ENCODE results near the gene PTPRN2. TPM values are rescaled to one million over a fixed set of nuclear protein-coding genes. Genes with fewer than 3 reads are reported as not detected.

Gene PTPRN2
- total and polyA plus RNA-seq, 2 donors from 2014 or later = 4.8 to 6.2 TPM

DNA sequence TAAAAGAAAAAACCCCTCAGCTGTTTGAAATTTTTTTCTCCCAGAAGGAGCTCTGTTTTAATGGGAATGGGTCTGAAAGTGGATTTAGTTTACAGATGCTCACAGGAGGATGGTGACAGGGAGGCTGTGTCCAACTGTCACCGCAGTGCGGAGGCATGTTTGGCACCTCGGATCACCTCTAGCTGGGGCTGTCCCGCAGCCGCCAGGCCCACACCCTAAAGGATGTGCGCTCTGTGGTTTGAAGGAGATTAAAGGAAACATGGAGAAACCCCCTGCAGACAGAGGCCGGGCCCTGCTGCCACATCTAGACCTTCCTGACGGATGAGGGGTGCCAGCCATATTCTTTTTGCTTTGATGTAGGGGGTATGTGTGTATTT lies 1090.3 kb downstream of the PTPRN2 start:
- no peak for FAIRE-seq
- no peak overlapping the region for H3K4me3 ChIP-seq (ENCODE audit: low read length in 3 of 3)

DNA sequence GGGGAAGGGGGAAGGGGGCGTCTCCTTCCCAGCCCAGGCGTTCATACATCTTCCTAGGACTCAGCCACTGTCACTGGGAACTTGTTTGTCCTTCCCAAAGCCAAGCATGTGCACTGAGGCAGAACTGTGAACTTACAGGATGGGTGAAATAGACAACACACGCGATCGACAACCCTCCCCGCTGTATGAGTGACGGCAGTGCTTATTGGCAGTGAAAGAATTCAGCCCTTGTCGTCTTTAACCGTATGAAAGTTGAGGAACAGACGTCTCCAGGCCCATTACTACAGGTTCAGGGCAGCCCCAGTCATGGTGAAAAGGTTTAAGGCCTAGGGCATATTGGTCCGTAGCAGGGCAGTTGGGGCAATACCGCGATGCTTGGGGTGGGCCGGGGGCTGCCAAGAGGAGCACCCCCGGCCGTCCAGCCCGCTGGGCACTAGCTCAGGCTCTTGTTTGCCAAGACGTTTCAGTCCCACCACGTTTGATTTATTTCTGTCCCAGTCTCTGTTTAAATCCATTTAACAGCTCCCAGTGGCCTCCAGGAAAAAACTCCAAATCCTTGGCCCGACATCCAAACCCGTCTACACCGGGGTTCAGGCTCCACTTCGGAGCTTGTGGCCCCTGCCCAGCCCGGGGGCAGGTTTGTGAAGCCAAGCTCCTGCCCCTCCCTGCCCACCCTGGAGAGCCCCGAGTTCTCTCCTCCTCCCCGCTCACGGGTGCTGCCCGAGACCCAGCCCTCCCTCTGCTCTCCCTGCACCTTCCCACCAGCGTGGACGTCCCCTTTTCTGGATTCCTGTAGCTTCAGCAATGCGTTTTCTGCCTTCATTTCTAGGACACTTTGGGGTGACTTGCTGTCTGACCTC lies 1091.0 kb downstream of the PTPRN2 start:
- TF ChIP-seq, protein P1, sequence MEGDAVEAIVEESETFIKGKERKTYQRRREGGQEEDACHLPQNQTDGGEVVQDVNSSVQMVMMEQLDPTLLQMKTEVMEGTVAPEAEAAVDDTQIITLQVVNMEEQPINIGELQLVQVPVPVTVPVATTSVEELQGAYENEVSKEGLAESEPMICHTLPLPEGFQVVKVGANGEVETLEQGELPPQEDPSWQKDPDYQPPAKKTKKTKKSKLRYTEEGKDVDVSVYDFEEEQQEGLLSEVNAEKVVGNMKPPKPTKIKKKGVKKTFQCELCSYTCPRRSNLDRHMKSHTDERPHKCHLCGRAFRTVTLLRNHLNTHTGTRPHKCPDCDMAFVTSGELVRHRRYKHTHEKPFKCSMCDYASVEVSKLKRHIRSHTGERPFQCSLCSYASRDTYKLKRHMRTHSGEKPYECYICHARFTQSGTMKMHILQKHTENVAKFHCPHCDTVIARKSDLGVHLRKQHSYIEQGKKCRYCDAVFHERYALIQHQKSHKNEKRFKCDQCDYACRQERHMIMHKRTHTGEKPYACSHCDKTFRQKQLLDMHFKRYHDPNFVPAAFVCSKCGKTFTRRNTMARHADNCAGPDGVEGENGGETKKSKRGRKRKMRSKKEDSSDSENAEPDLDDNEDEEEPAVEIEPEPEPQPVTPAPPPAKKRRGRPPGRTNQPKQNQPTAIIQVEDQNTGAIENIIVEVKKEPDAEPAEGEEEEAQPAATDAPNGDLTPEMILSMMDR (IDR thresholded peaks at IDR 0.05; ENCODE audit: borderline replicate concordance, extremely low read depth, insufficient read depth) = no peak
- H3K9ac ChIP-seq (ENCODE audit: low read length in 3 of 3) = no peak overlapping the region
- intact Hi-C loops (cut with DNase I) = no loop called here
- H3K27me3 ChIP-seq (ENCODE audit: control insufficient read depth, insufficient read depth, low read length) = no peaks in the 10 kb centered on the region
- no peak for FAIRE-seq
- H3K4me3 ChIP-seq (ENCODE audit: low read length in 3 of 3) = no peak overlapping the region
- no peaks in the 10 kb centered on the region for H3K9me3 ChIP-seq (ENCODE audit: control insufficient read depth in 2 of 3, insufficient read depth in 1 of 3, low read length in 3 of 3)
- H3K27ac ChIP-seq (ENCODE audit: low read depth in 2 of 2, low read length in 2 of 2) = no peak overlapping the region
- no peaks in the 10 kb centered on the region for H3K4me1 ChIP-seq (ENCODE audit: control insufficient read depth in 2 of 3, insufficient read depth in 2 of 3, low read depth in 1 of 3, low read length in 3 of 3)
- no peaks in the 10 kb centered on the region for H3K36me3 ChIP-seq (ENCODE audit: control insufficient read depth in 2 of 3, insufficient read depth in 3 of 3, low read length in 3 of 3)
- peak in 1 of 5 donors; percentile 27 for DNase-seq

More for the DNA sequence above, 1090.3 kb downstream of the PTPRN2 start:
- no peaks in the 10 kb centered on the region for H3K4me1 ChIP-seq (ENCODE audit: control insufficient read depth in 2 of 3, insufficient read depth in 2 of 3, low read depth in 1 of 3, low read length in 3 of 3)
- no peak for DNase-seq
- intact Hi-C loops (cut with DNase I) = no loop called here
- H3K36me3 ChIP-seq (ENCODE audit: control insufficient read depth in 2 of 3, insufficient read depth in 3 of 3, low read length in 3 of 3) = no peaks in the 10 kb centered on the region
- no peaks in the 10 kb centered on the region for H3K27me3 ChIP-seq (ENCODE audit: control insufficient read depth, insufficient read depth, low read length)
- no peaks in the 10 kb centered on the region for H3K9me3 ChIP-seq (ENCODE audit: control insufficient read depth in 2 of 3, insufficient read depth in 1 of 3, low read length in 3 of 3)
- TF ChIP-seq, protein P1 (IDR thresholded peaks at IDR 0.05; ENCODE audit: borderline replicate concordance, extremely low read depth, insufficient read depth) = no peak
- no peak overlapping the region for H3K9ac ChIP-seq (ENCODE audit: low read length in 3 of 3)
- no peak overlapping the region for H3K27ac ChIP-seq (ENCODE audit: low read depth in 2 of 2, low read length in 2 of 2)

DNA sequence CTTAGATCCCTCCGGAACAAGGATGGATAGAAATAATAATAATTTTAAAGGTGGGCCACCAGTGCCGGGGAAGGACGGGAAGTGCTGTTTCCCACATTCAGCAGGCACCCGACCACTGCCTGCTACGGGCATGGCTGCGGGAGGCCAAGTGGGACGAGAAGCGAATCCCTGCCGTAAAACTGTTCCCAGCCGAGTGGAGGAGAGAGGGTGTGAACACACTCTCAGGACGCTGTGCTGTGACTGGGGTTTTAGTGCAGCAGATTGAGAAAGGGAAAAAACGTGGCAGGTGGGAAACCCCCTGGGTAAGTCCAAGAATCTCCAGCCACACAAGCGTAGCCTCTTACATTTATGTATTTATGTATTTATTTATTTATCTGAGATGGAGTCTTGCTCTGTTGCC lies 1092.0 kb downstream of the PTPRN2 start:
- Histone ChIP-seq H3K9me3 (ENCODE audit: control insufficient read depth in 2 of 3, insufficient read depth in 1 of 3, low read length in 3 of 3) (peaks cover 0 to 7% (median 0%) of the 10 kb centered on the region in 3 donors), H3K27me3 (ENCODE audit: control insufficient read depth, insufficient read depth, low read length) (no peaks in the 10 kb centered on the region), H3K9ac (ENCODE audit: low read length in 3 of 3) (no peak overlapping the region), H3K36me3 (ENCODE audit: control insufficient read depth in 2 of 3, insufficient read depth in 3 of 3, low read length in 3 of 3) (no peaks in the 10 kb centered on the region), H3K27ac (ENCODE audit: low read depth in 2 of 2, low read length in 2 of 2) (no peak overlapping the region), H3K4me3 (ENCODE audit: low read length in 3 of 3) (no peak overlapping the region), H3K4me1 (ENCODE audit: control insufficient read depth in 2 of 3, insufficient read depth in 2 of 3, low read depth in 1 of 3, low read length in 3 of 3) (no peaks in the 10 kb centered on the region)
- DNase-seq = peak in 1 of 5 donors; percentile 20
- TF ChIP-seq, protein P1 (IDR thresholded peaks at IDR 0.05; ENCODE audit: borderline replicate concordance, extremely low read depth, insufficient read depth) = no peak
- FAIRE-seq = no peak
- intact Hi-C loops (cut with DNase I) = no loop called here

Measured in kidney (tissue), 14 donors.